Liver (tissue), 9 donors: ENCODE measurements around the gene CPS1. TPM values are rescaled to one million over a fixed set of nuclear protein-coding genes. Genes with fewer than 3 reads are reported as not detected.

Experiments used
- DNase-seq: peaks from one replicate; pipeline ENCODE4 v3.0.0-alpha.2; 2017; ENCODE audit warnings: low spot score
- H3K27ac ChIP-seq, 2 donors: one replicate each; pipeline ENCODE4 v1.7.0; 2013; ENCODE audit warnings: inconsistent platforms in 2 of 2, low read length in 2 of 2, control low read depth in 1 of 2, low read depth in 1 of 2, mild to moderate bottlenecking in 1 of 2
- H3K27me3 ChIP-seq, 4 donors: one replicate each; pipeline versions ENCODE4 v1.6.1 to v1.7.0; 2013; ENCODE audit warnings: low read length in 3 of 4, inconsistent platforms in 1 of 4, mild to moderate bottlenecking in 1 of 4, moderate library complexity in 1 of 4; ENCODE audit not compliant: control insufficient read depth in 4 of 4, insufficient read depth in 4 of 4
- H3K36me3 ChIP-seq, 4 donors: one replicate each; pipeline versions ENCODE4 v1.6.1 to v1.7.0; 2013; ENCODE audit warnings: low read length in 3 of 4, mild to moderate bottlenecking in 3 of 4, low read depth in 1 of 4, moderate library complexity in 1 of 4; ENCODE audit not compliant: control insufficient read depth in 4 of 4, insufficient read depth in 3 of 4
- H3K4me1 ChIP-seq, 4 donors: one replicate each; pipeline versions ENCODE4 v1.6.1 to v1.7.0; 2013; ENCODE audit warnings: low read length in 3 of 4, mild to moderate bottlenecking in 3 of 4, moderate library complexity in 1 of 4; ENCODE audit not compliant: control insufficient read depth in 4 of 4, insufficient read depth in 4 of 4
- H3K4me3 ChIP-seq, 3 donors: one replicate each; pipeline versions ENCODE4 v1.6.1 to v1.7.0; 2013; ENCODE audit warnings: low read length in 3 of 3, control low read depth in 1 of 3, low read depth in 1 of 3, mild to moderate bottlenecking in 1 of 3
- H3K9ac ChIP-seq, 2 donors: one replicate each; pipeline ENCODE4 v1.7.0; 2013; ENCODE audit warnings: low read length in 2 of 2, mild to moderate bottlenecking in 2 of 2, moderate library complexity in 2 of 2, control low read depth in 1 of 2, low read depth in 1 of 2
- H3K9me3 ChIP-seq, 4 donors: one replicate each; pipeline versions ENCODE4 v1.6.1 to v1.7.0; 2013; ENCODE audit warnings: low read length in 3 of 4; ENCODE audit not compliant: control insufficient read depth in 4 of 4
- ATF3 ChIP-seq: IDR thresholded peaks from 2 replicates; pipeline ENCODE4 v1.6.1; 2016; ENCODE audit warnings: antibody characterized with exemption
- EGR1 ChIP-seq, 2 donors: IDR thresholded peaks; 2 replicates each; pipeline ENCODE4 v1.6.1; 2016 to 2018; ENCODE audit warnings: antibody characterized with exemption in 2 of 2, low read depth in 2 of 2
- FOXA1 ChIP-seq: IDR thresholded peaks from 2 replicates; pipeline ENCODE4 v1.6.1; 2016; ENCODE audit warnings: antibody characterized with exemption
- FOXA2 ChIP-seq: IDR thresholded peaks from 2 replicates; pipeline ENCODE4 v1.6.1; 2016; ENCODE audit warnings: antibody characterized with exemption
- GABPA ChIP-seq, 2 donors: IDR thresholded peaks in 1 of 2; conservative IDR thresholded peaks in 1 of 2; 2 replicates each; pipeline ENCODE4 v1.6.1; 2016; ENCODE audit warnings: antibody characterized with exemption in 2 of 2, mild to moderate bottlenecking in 1 of 2, moderate library complexity in 1 of 2
- HNF4A ChIP-seq, 2 donors: conservative IDR thresholded peaks; 2 replicates each; pipeline ENCODE4 v1.6.1; 2016; ENCODE audit warnings: antibody characterized with exemption in 2 of 2, mild to moderate bottlenecking in 2 of 2
- HNF4G ChIP-seq: IDR thresholded peaks from 2 replicates; pipeline ENCODE4 v1.6.1; 2016; ENCODE audit warnings: antibody characterized with exemption
- JUND ChIP-seq, 2 donors: IDR thresholded peaks; 2 replicates each; pipeline ENCODE4 v1.6.1; 2016; ENCODE audit warnings: antibody characterized with exemption in 2 of 2
- MAX ChIP-seq: IDR thresholded peaks from 2 replicates; pipeline ENCODE4 v1.6.1; 2016; ENCODE audit warnings: antibody characterized with exemption
- NR2F2 ChIP-seq: IDR thresholded peaks from 2 replicates; pipeline ENCODE4 v1.6.1; 2016; ENCODE audit warnings: antibody characterized with exemption
- RAD21 ChIP-seq, 2 donors: IDR thresholded peaks; 2 replicates each; pipeline ENCODE4 v1.6.1; 2016; ENCODE audit warnings: antibody characterized with exemption in 2 of 2, mild to moderate bottlenecking in 2 of 2
- RXRA ChIP-seq, 2 donors: IDR thresholded peaks; 2 replicates each; pipeline ENCODE4 v1.6.1; 2017 to 2018; ENCODE audit warnings: antibody characterized with exemption in 2 of 2, mild to moderate bottlenecking in 1 of 2
- SP1 ChIP-seq: IDR thresholded peaks from 2 replicates; pipeline ENCODE4 v1.6.1; 2018; ENCODE audit warnings: antibody characterized with exemption, mild to moderate bottlenecking
- TAF1 ChIP-seq: conservative IDR thresholded peaks from 2 replicates; pipeline ENCODE4 v1.6.1; 2016; ENCODE audit warnings: antibody characterized with exemption, mild to moderate bottlenecking
- YY1 ChIP-seq: IDR thresholded peaks from 2 replicates; pipeline ENCODE4 v1.6.1; 2016; ENCODE audit warnings: antibody characterized with exemption, mild to moderate bottlenecking
- whole genome bisulfite sequencing: extraction: QIAGEN DNeasy Blood & Tissue Kit; methylation state at CpG from one replicate; pipeline ENCODE4 v1.1.7; 2013; 5-methylcytosine and 5-hydroxymethylcytosine counted together
- polyA plus RNA-seq, 2 donors: library from polyadenylated mRNA; stranded (reverse) in 1 of 2; unstranded in 1 of 2; fragments of 200-250 nt in 1 of 2; fragments of >200 nt in 1 of 2; fragmentation: Nextera tagmentation in 1 of 2; extraction: Ambion mirVana in 1 of 2; gene quantifications; one replicate each; pipeline versions ENCODE4 v1.2.1 to v1.2.3, GENCODE V29; 2013 to 2015
- total RNA-seq, 2 donors: library from RNA; depleted of rRNA; stranded (reverse); fragments of >200 nt; gene quantifications; one replicate each; pipeline ENCODE4 v1.2.3, GENCODE V29; 2014
- TF ChIP-seq, protein P1 (sequence below): IDR thresholded peaks from 2 replicates; pipeline ENCODE4 v1.6.1; 2016; ENCODE audit warnings: antibody characterized with exemption
- TF ChIP-seq, protein P2 (sequence below): IDR thresholded peaks from 2 replicates; pipeline ENCODE4 v1.6.1; 2016; ENCODE audit warnings: antibody characterized with exemption, mild to moderate bottlenecking
- donor health status: healthy.
- donor health status: healthy.
- donor health status: healthy.
- donor health status: healthy.
- donor health status: healthy.

The CPS1 gene
- total and polyA plus RNA-seq, 4 donors: 469 to 930 (median 575) TPM

GRCh38 chr2:210533389-210533788, 23.0 kb upstream of the CPS1 start:
- Histone ChIP-seq H3K4me3 (no peak overlapping the region), H3K27ac (no peak overlapping the region), H3K4me1 (peaks cover 3 to 34% (median 23%) of the 10 kb centered on the region in 4 donors), H3K9me3 (no peaks in the 10 kb centered on the region), H3K9ac (no peak overlapping the region), H3K36me3 (no peaks in the 10 kb centered on the region), H3K27me3 (no peaks in the 10 kb centered on the region)
- 89% methylated on average over 2 of the region's 2 CpGs for WGBS
- no peak for TF ChIP-seq HNF4A (conservative IDR thresholded peaks at IDR 0.05)
- no peak for TF ChIP-seq YY1
- no peak for TF ChIP-seq RXRA (IDR thresholded peaks at IDR 0.05)
- no peak for TF ChIP-seq MAX
- no peak for TF ChIP-seq TAF1
- TF ChIP-seq GABPA (IDR thresholded peaks at IDR 0.05 in 1 of 2, conservative IDR thresholded peaks at IDR 0.05 in 1 of 2): no peak
- TF ChIP-seq, protein P1, sequence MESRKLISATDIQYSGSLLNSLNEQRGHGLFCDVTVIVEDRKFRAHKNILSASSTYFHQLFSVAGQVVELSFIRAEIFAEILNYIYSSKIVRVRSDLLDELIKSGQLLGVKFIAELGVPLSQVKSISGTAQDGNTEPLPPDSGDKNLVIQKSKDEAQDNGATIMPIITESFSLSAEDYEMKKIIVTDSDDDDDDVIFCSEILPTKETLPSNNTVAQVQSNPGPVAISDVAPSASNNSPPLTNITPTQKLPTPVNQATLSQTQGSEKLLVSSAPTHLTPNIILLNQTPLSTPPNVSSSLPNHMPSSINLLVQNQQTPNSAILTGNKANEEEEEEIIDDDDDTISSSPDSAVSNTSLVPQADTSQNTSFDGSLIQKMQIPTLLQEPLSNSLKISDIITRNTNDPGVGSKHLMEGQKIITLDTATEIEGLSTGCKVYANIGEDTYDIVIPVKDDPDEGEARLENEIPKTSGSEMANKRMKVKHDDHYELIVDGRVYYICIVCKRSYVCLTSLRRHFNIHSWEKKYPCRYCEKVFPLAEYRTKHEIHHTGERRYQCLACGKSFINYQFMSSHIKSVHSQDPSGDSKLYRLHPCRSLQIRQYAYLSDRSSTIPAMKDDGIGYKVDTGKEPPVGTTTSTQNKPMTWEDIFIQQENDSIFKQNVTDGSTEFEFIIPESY: no peak
- no peak for TF ChIP-seq ATF3
- TF ChIP-seq EGR1 (IDR thresholded peaks at IDR 0.05; ENCODE audit: low read depth in 2 of 2): no peak
- no peak for TF ChIP-seq JUND (IDR thresholded peaks at IDR 0.05)
- TF ChIP-seq SP1: no peak
- TF ChIP-seq FOXA2: no peak
- no peak for TF ChIP-seq FOXA1
- TF ChIP-seq NR2F2: no peak
- TF ChIP-seq HNF4G: no peak
- TF ChIP-seq, protein P2, sequence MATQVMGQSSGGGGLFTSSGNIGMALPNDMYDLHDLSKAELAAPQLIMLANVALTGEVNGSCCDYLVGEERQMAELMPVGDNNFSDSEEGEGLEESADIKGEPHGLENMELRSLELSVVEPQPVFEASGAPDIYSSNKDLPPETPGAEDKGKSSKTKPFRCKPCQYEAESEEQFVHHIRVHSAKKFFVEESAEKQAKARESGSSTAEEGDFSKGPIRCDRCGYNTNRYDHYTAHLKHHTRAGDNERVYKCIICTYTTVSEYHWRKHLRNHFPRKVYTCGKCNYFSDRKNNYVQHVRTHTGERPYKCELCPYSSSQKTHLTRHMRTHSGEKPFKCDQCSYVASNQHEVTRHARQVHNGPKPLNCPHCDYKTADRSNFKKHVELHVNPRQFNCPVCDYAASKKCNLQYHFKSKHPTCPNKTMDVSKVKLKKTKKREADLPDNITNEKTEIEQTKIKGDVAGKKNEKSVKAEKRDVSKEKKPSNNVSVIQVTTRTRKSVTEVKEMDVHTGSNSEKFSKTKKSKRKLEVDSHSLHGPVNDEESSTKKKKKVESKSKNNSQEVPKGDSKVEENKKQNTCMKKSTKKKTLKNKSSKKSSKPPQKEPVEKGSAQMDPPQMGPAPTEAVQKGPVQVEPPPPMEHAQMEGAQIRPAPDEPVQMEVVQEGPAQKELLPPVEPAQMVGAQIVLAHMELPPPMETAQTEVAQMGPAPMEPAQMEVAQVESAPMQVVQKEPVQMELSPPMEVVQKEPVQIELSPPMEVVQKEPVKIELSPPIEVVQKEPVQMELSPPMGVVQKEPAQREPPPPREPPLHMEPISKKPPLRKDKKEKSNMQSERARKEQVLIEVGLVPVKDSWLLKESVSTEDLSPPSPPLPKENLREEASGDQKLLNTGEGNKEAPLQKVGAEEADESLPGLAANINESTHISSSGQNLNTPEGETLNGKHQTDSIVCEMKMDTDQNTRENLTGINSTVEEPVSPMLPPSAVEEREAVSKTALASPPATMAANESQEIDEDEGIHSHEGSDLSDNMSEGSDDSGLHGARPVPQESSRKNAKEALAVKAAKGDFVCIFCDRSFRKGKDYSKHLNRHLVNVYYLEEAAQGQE: no peak
- no peak for TF ChIP-seq RAD21 (IDR thresholded peaks at IDR 0.05)
- no peak for DNase-seq

DNA sequence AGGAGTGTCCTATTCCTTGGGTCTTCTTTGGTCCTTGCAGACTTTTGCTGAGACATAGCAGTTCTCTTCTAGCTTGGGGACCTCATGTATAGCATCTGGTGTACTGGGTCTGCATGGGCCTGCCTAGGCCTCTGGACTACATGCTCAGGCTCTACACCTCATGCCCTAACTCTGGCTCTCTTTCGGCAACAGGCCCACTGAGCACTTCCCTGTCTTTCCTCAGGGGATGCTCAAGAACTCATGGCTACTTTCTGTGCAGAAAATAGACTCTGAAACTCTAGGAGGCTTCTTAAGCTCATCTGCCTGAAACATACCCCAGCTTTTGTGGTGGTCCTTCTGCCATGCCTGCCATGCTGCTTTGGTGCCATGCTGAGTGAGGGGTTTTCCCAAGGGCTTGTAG, 21.5 kb upstream of the CPS1 start:
- TF ChIP-seq JUND (IDR thresholded peaks at IDR 0.05): no peak
- H3K27me3 ChIP-seq: no peaks in the 10 kb centered on the region

More for the DNA sequence above, 21.5 kb upstream of the CPS1 start:
- H3K27ac ChIP-seq: no peak overlapping the region
- DNase-seq: no peak
- H3K36me3 ChIP-seq: no peaks in the 10 kb centered on the region
- no peak overlapping the region for H3K9ac ChIP-seq
- peaks cover 4 to 45% (median 32%) of the 10 kb centered on the region in 4 donors for H3K4me1 ChIP-seq
- no peak overlapping the region for H3K4me3 ChIP-seq
- H3K9me3 ChIP-seq: no peaks in the 10 kb centered on the region
- WGBS: 93% methylated on average over 1 of the region's 1 CpG
